GM12878 (cell line): ENCODE results near the gene PDE1C. TPM values are rescaled to one million over a fixed set of nuclear protein-coding genes. Genes with fewer than 3 reads are reported as not detected.

Experiments
- ATAC-seq: fragments of 200-7000 bp; cut with Tn5 transposase; 3 replicates; pipeline ENCODE4 v1.9.1; 2020; ENCODE audit warnings: mild to moderate bottlenecking, moderate library complexity
- BruUV-seq: library from RNA; stranded (reverse); fragments of 400-500 nt; replicated peaks from 2 replicates; lab custom pipeline; 2021; lab: Mats Ljungman, UMichigan
- CTCF ChIA-PET: fragments of 300-600 bp; sonication (Branson Sonifier 250); formaldehyde crosslinking; extraction: SDS; loops from one replicate; lab custom pipeline; 2021; ENCODE audit warnings: inconsistent platforms; lab: Yijun Ruan, JAX
- POLR2A ChIA-PET: fragments of 350-600 bp; formaldehyde crosslinking; extraction: SDS; loops from one replicate; lab custom pipeline; 2021; ENCODE audit warnings: inconsistent platforms; lab: Charles Lee
- RAD21 ChIA-PET: fragments of 300-600 bp; sonication (Branson Sonifier 250); formaldehyde crosslinking; loops from one replicate; lab custom pipeline; 2023; ENCODE audit warnings: antibody characterized with exemption; ENCODE audit not compliant: unreplicated experiment; lab: Charles Lee
- SMC1A ChIA-PET: fragments of 300-600 bp; sonication (Branson Sonifier 250); formaldehyde crosslinking; loops from one replicate; lab custom pipeline; 2023; ENCODE audit not compliant: unreplicated experiment, uncharacterized antibody; lab: Charles Lee
- DNase-seq: peaks from one replicate; pipeline ENCODE4 v3.0.0-alpha.2; 2011; ENCODE audit warnings: low read depth, low spot score
- FAIRE-seq: peaks from 3 replicates; lab custom pipeline; 2011; peaks lifted over from hg19 to GRCh38; lab: Jason Lieb, UNC
- H2AFZ ChIP-seq: 2 replicates; pipeline ENCODE4 v1.6.0; 2011; ENCODE audit warnings: low read depth, low read length, control low read depth; ENCODE audit not compliant: control insufficient read depth
- H3K27ac ChIP-seq: 2 replicates; pipeline ENCODE4 v1.5.1; 2011; ENCODE audit warnings: control low read depth; ENCODE audit not compliant: control insufficient read depth, insufficient read depth
- H3K27me3 ChIP-seq, 2 experiments: replicated peaks in 1 of 2; 2 replicates each; pipeline versions ENCODE4 v1.6.0 to v1.6.1; 2011; ENCODE audit warnings: low read length in 1 of 2; ENCODE audit not compliant: control insufficient read depth in 2 of 2, insufficient read depth in 2 of 2
- H3K36me3 ChIP-seq, 2 experiments: 2 replicates each; pipeline ENCODE4 v1.5.1; 2011; ENCODE audit warnings: low read length in 1 of 2; ENCODE audit not compliant: control insufficient read depth in 2 of 2, insufficient read depth in 2 of 2
- H3K4me1 ChIP-seq: 2 replicates; pipeline ENCODE4 v1.6.1; 2011; ENCODE audit warnings: mild to moderate bottlenecking, low read length, moderate library complexity, mixed read lengths; ENCODE audit not compliant: control insufficient read depth, insufficient read depth
- H3K4me2 ChIP-seq: 2 replicates; pipeline ENCODE4 v1.6.0; 2011; ENCODE audit warnings: control low read depth; ENCODE audit not compliant: control insufficient read depth, insufficient read depth
- H3K4me3 ChIP-seq: fragments of 200-600 bp; sonication (generic); 2 replicates; pipeline ENCODE4 v1.5.1; 2016
- H3K79me2 ChIP-seq: 2 replicates; pipeline ENCODE4 v1.6.0; 2011; ENCODE audit warnings: low read length; ENCODE audit not compliant: control insufficient read depth, insufficient read depth
- H3K9ac ChIP-seq: 2 replicates; pipeline ENCODE4 v1.8.0; 2011; ENCODE audit warnings: low read length, control low read depth, mixed read lengths; ENCODE audit not compliant: control insufficient read depth, insufficient read depth
- H3K9me3 ChIP-seq: replicated peaks from 3 replicates; pipeline ENCODE4 v1.5.1; 2011; ENCODE audit warnings: mild to moderate bottlenecking, low read length; ENCODE audit not compliant: control insufficient read depth, insufficient read depth
- H4K20me1 ChIP-seq: 2 replicates; pipeline ENCODE4 v1.6.0; 2011; ENCODE audit not compliant: control insufficient read depth, insufficient read depth
- BHLHE40 ChIP-seq, 2 experiments: fragments of 450-650 bp in 1 of 2; IDR thresholded peaks; 2 replicates each; pipeline ENCODE4 v1.6.1; 2011 to 2017; ENCODE audit warnings: low read depth in 2 of 2, borderline replicate concordance in 1 of 2, improper control_type of control experiment in 1 of 2, low read length in 1 of 2, mild to moderate bottlenecking in 1 of 2
- CBX5 ChIP-seq: sonication (generic); IDR thresholded peaks from 2 replicates; pipeline ENCODE4 v1.6.1; 2016; ENCODE audit warnings: low read depth, moderate library complexity, mild to moderate bottlenecking, inconsistent platforms
- ELK1 ChIP-seq: IDR thresholded peaks from 2 replicates; pipeline ENCODE4 v1.6.1; 2012; ENCODE audit warnings: low read depth, low read length, improper control_type of control experiment
- EZH2 ChIP-seq: IDR thresholded peaks from 2 replicates; pipeline ENCODE4 v1.6.1; 2012; ENCODE audit warnings: low read depth, mild to moderate bottlenecking, control low read depth, inconsistent platforms, low read length, borderline replicate concordance; ENCODE audit not compliant: control insufficient read depth
- FOXM1 ChIP-seq: IDR thresholded peaks from 2 replicates; pipeline ENCODE4 v1.6.1; 2012; ENCODE audit warnings: low read depth, mild to moderate bottlenecking, inconsistent platforms, low read length, moderate library complexity
- HDAC6 ChIP-seq: fragments of 200-600 bp; sonication (generic); IDR thresholded peaks from one replicate; pipeline ENCODE4 v1.8.0; 2017; ENCODE audit warnings: antibody characterized with exemption; ENCODE audit not compliant: unreplicated experiment
- IKZF1 ChIP-seq: fragments of 450-650 bp; conservative IDR thresholded peaks from 2 replicates; pipeline ENCODE4 v1.6.1; 2017; ENCODE audit warnings: antibody characterized with exemption, mild to moderate bottlenecking
- KAT2A ChIP-seq: conservative IDR thresholded peaks from 2 replicates; pipeline ENCODE4 v1.6.1; 2011; ENCODE audit warnings: low read depth, low read length; ENCODE audit not compliant: control insufficient read depth
- MAX ChIP-seq: IDR thresholded peaks from 2 replicates; pipeline ENCODE4 v1.6.1; 2012; ENCODE audit warnings: low read depth, low read length, improper control_type of control experiment
- MEF2A ChIP-seq: IDR thresholded peaks from 2 replicates; pipeline ENCODE4 v1.6.1; 2011; ENCODE audit warnings: low read depth, mild to moderate bottlenecking, low read length, moderate library complexity; ENCODE audit not compliant: insufficient read depth
- MYB ChIP-seq: fragments of 150-350 bp; IDR thresholded peaks from 2 replicates; pipeline ENCODE4 v1.6.1; 2014; ENCODE audit warnings: mild to moderate bottlenecking, low read depth, low read length, borderline replicate concordance
- PAX5 ChIP-seq: IDR thresholded peaks from 2 replicates; pipeline ENCODE4 v1.6.1; 2011; ENCODE audit warnings: low read depth, low read length, borderline replicate concordance
- PAX8 ChIP-seq: fragments of 450-650 bp; IDR thresholded peaks from 2 replicates; pipeline ENCODE4 v1.6.1; 2017; ENCODE audit warnings: mild to moderate bottlenecking, moderate library complexity
- TCF3 ChIP-seq: IDR thresholded peaks from 2 replicates; pipeline ENCODE4 v1.6.1; 2012; ENCODE audit warnings: low read depth, mild to moderate bottlenecking, low read length, borderline replicate concordance; ENCODE audit not compliant: insufficient read depth
- YBX1 ChIP-seq: fragments of 450-650 bp; IDR thresholded peaks from 2 replicates; pipeline ENCODE4 v1.6.1; 2016; ENCODE audit warnings: antibody characterized with exemption
- ZNF592 ChIP-seq: fragments of 450-650 bp; IDR thresholded peaks from 2 replicates; pipeline ENCODE4 v1.6.1; 2017; ENCODE audit warnings: mild to moderate bottlenecking, moderate library complexity
- ZNF622 ChIP-seq: fragments of 450-650 bp; IDR thresholded peaks from 2 replicates; pipeline ENCODE4 v1.6.1; 2017; ENCODE audit warnings: mild to moderate bottlenecking, inconsistent platforms
- ZZZ3 ChIP-seq: IDR thresholded peaks from 2 replicates; pipeline ENCODE4 v1.6.1; 2011; ENCODE audit warnings: low read depth; ENCODE audit not compliant: control insufficient read depth, insufficient read length
- WGBS: methylation state at CpG from one replicate; pipeline ENCODE4 v1.1.6; 2016; ENCODE audit warnings: low lambda C conversion rate; ENCODE audit not compliant: insufficient replicate concordance, insufficient coverage; ENCODE audit errors: missing lambda C conversion rate; 5-methylcytosine and 5-hydroxymethylcytosine counted together
- in situ Hi-C: fragments of 300-500 bp; cut with MboI; formaldehyde crosslinking; loops from 9 replicates; pipeline ENCODE4 v1.14.3; 2018; ENCODE audit warnings: mixed read lengths
- intact Hi-C: fragments of 100-400 bp; cut with micrococcal nuclease; formaldehyde crosslinking; loops from one replicate; pipeline ENCODE4 v1.14.2; 2022; ENCODE audit not compliant: unreplicated experiment
- polyA plus RNA-seq, 11 experiments: library from polyadenylated mRNA; depleted of rRNA in 4 of 11; unstranded in 6 of 11; stranded (reverse) in 5 of 11; fragments of >200 nt; fragmentation: Nextera tagmentation in 4 of 11; fragmentation: Illumina TruSeq in 1 of 11; extraction: Ambion mirVana in 4 of 11; extraction: Trizol in 1 of 11; gene quantifications; 1 replicate in 1 of 11; 2 replicates in 10 of 11; pipeline versions ENCODE4 v1.2.1 to v1.2.3, GENCODE V29; 2011 to 2016; ENCODE audit warnings: inconsistent platforms in 2 of 11, missing spikeins in 2 of 11, low read depth in 1 of 11
- total RNA-seq, 4 experiments: library from RNA; depleted of rRNA in 3 of 4; stranded (reverse); fragments of >200 nt in 3 of 4; fragmentation: Illumina TruSeq in 1 of 4; extraction: Trizol in 1 of 4; gene quantifications; 2 replicates each; pipeline versions ENCODE4 v1.2.1 to v1.2.3, GENCODE V29; 2013 to 2021

PDE1C gene
- total and polyA plus RNA-seq, 10 of the 15 experiments (the other 5 are each of a cell fraction or from before 2014, with no cell fraction given) = 0.29 to 2.3 (median 0.70) TPM

- TF ChIP-seq ZNF592 = no peak
Observed at GRCh38 chr7:31887006-31887405, 183.2 kb downstream of the PDE1C start (continued).

GRCh38 chr7:31885171-31885570, 185.0 kb downstream of the PDE1C start:
- Histone ChIP-seq H3K4me3 (no peak overlapping the region), H3K36me3 (no peaks in the 10 kb centered on the region), H3K4me2 (no peak overlapping the region), H3K27me3 (no peaks in the 10 kb centered on the region), H3K9me3 (peaks cover 3% of the 10 kb centered on the region; the same call in 2 of the 3 replicates), H3K4me1 (peaks cover 10% of the 10 kb centered on the region), H2AFZ (no peak overlapping the region), H4K20me1 (no peaks in the 10 kb centered on the region), H3K27ac (no peak overlapping the region), H3K79me2 (no peaks in the 10 kb centered on the region), H3K9ac (no peak overlapping the region)
- SMC1A ChIA-PET = no interaction called here
- POLR2A ChIA-PET = no interaction called here
- intact Hi-C loops = no loop called here
- in situ Hi-C loops = no loop called here
- FAIRE-seq (no peak), DNase-seq (no peak), ATAC-seq (no peak)
- WGBS = 55% methylated on average over 2 of the region's 2 CpGs
- CTCF ChIA-PET = no interaction called here
- BruUV-seq = no TSS peak
- RAD21 ChIA-PET = interaction anchor here (1.4 kb wide), 1 partner anchor 157 kb away, joined by 4 read pairs; no protein-coding TSS in a partner anchor
- no peak for TF ChIP-seq YBX1
- no peak for TF ChIP-seq MEF2A
- no peak for TF ChIP-seq KAT2A
- no peak for TF ChIP-seq PAX8
- TF ChIP-seq TCF3 = no peak
- TF ChIP-seq FOXM1 = no peak
- TF ChIP-seq ZZZ3 = no peak
- no peak for TF ChIP-seq ELK1
- TF ChIP-seq MAX = no peak
- TF ChIP-seq CBX5 = no peak
- TF ChIP-seq ZNF622 = no peak
- TF ChIP-seq HDAC6 = no peak
- TF ChIP-seq BHLHE40 (IDR thresholded peaks at IDR 0.05; ENCODE audit: borderline replicate concordance in 1 of 2, low read depth in 2 of 2, low read length in 1 of 2) = no peak
- no peak for TF ChIP-seq MYB
- no peak for TF ChIP-seq PAX5
- no peak for TF ChIP-seq EZH2
- TF ChIP-seq IKZF1 = no peak
